Thoracic aorta (tissue), 2 donors: ENCODE results near the gene TCFL5. TPM values are rescaled to one million over a fixed set of nuclear protein-coding genes. Genes with fewer than 3 reads are reported as not detected.

ENCODE experiments used
- ATAC-seq: fragments of 150-250 bp; one replicate; pipeline ENCODE4 v1.8.0; 2017; ENCODE audit warnings: low read depth; ENCODE audit not compliant: insufficient number of reproducible peaks, low FRiP score
- DNase-seq: peaks from one replicate; pipeline ENCODE4 v3.0.0-alpha.2; 2020; ENCODE audit warnings: low spot score
- H3K27ac ChIP-seq, 2 donors: fragments of 200-600 bp; sonication (generic); 1 replicate in 1 of 2; 2 replicates in 1 of 2; pipeline ENCODE4 v1.5.1; 2016; ENCODE audit warnings: mild to moderate bottlenecking in 2 of 2, moderate library complexity in 2 of 2
- H3K27me3 ChIP-seq: fragments of 200-600 bp; sonication (generic); replicated peaks from 2 replicates; pipeline ENCODE4 v1.6.0; 2016; ENCODE audit warnings: mild to moderate bottlenecking; ENCODE audit not compliant: insufficient read depth
- H3K36me3 ChIP-seq: fragments of 200-600 bp; sonication (generic); one replicate; pipeline ENCODE4 v1.5.1; 2016
- H3K4me1 ChIP-seq, 2 donors: fragments of 200-600 bp; sonication (generic); 1 replicate in 1 of 2; 2 replicates in 1 of 2; pipeline versions ENCODE4 v1.5.1 to v1.6.0; 2016; ENCODE audit warnings: low read depth in 2 of 2, mild to moderate bottlenecking in 1 of 2; ENCODE audit not compliant: control insufficient read depth in 1 of 2
- H3K4me3 ChIP-seq: fragments of 200-600 bp; sonication (generic); 2 replicates; pipeline ENCODE4 v1.5.1; 2016; ENCODE audit warnings: mild to moderate bottlenecking
- H3K9me3 ChIP-seq: fragments of 200-600 bp; sonication (generic); 2 replicates; pipeline ENCODE4 v1.5.1; 2016
- CTCF ChIP-seq: fragments of 200-600 bp; sonication (generic); IDR thresholded peaks from one replicate; pipeline ENCODE4 v1.5.1; 2019; ENCODE audit warnings: antibody characterized with exemption
- total RNA-seq, 2 donors: library from RNA; depleted of rRNA; stranded (reverse); fragments of >200 nt; gene quantifications; one replicate each; pipeline versions ENCODE4 v1.1.0 to v1.2.3, GENCODE V29; 2016

TCFL5 gene
- total RNA-seq, 2 donors from 2014 or later = 3.8 to 6.2 TPM

GRCh38 chr20:62907384-62908317 lies 46.0 kb upstream of the TCFL5 start:
- no peak for DNase-seq
- Histone ChIP-seq H3K27me3 (no peaks in the 10 kb centered on the region), H3K4me1 (peaks cover 5 to 21% of the 10 kb centered on the region in 2 donors), H3K27ac (no peak overlapping the region), H3K4me3 (no peak overlapping the region), H3K36me3 (peaks cover 92% of the 10 kb centered on the region), H3K9me3 (no peaks in the 10 kb centered on the region)
- ATAC-seq = no peak
- TF ChIP-seq CTCF = no peak

- peaks cover 91% of the 10 kb centered on the region for H3K36me3 ChIP-seq
- H3K4me1 ChIP-seq = peaks cover 5 to 17% of the 10 kb centered on the region in 2 donors
- no peak for TF ChIP-seq CTCF
- H3K9me3 ChIP-seq = no peaks in the 10 kb centered on the region
- DNase-seq (no peak), ATAC-seq (no peak)
- no peak overlapping the region for H3K4me3 ChIP-seq
- no peaks in the 10 kb centered on the region for H3K27me3 ChIP-seq
- H3K27ac ChIP-seq = no peak overlapping the region
Measured at GRCh38 chr20:62906647-62907375, 45.2 kb upstream of the TCFL5 start.

- DNase-seq = no peak
- Histone ChIP-seq H3K9me3 (no peaks in the 10 kb centered on the region), H3K27me3 (no peaks in the 10 kb centered on the region), H3K36me3 (peaks cover 85% of the 10 kb centered on the region), H3K4me3 (no peak overlapping the region), H3K4me1 (peaks cover 5 to 17% of the 10 kb centered on the region in 2 donors), H3K27ac (no peak overlapping the region)
- TF ChIP-seq CTCF = no peak
- ATAC-seq = no peak
Measured at GRCh38 chr20:62906209-62906608, 44.6 kb upstream of the TCFL5 start.

- H3K36me3 ChIP-seq = peaks cover 79% of the 10 kb centered on the region
- ATAC-seq = no peak
Measured at GRCh38 chr20:62905536-62906117, 44.0 kb upstream of the TCFL5 start.

More at GRCh38 chr20:62905536-62906117, 44.0 kb upstream of the TCFL5 start:
- DNase-seq = no peak
- TF ChIP-seq CTCF = no peak
- no peaks in the 10 kb centered on the region for H3K9me3 ChIP-seq
- no peaks in the 10 kb centered on the region for H3K27me3 ChIP-seq
- H3K27ac ChIP-seq = no peak overlapping the region
- H3K4me3 ChIP-seq = no peak overlapping the region
- H3K4me1 ChIP-seq = peaks cover 5 to 19% of the 10 kb centered on the region in 2 donors
